SK-N-MC (cell line): ENCODE measurements around the gene IRF4.

Source experiments
- EZH2 ChIP-seq: fragments of 200-600 bp; sonication (generic); IDR thresholded peaks from one replicate; pipeline ENCODE4 v1.6.1; 2017; ENCODE audit warnings: antibody characterized with exemption
- POLR2AphosphoS5 ChIP-seq: IDR thresholded peaks from 2 replicates; pipeline ENCODE4 v1.6.1; 2012; ENCODE audit warnings: mild to moderate bottlenecking, low read depth, low read length, borderline replicate concordance

GRCh38 chr6:350371-350770 lies 41.2 kb upstream of the IRF4 start:
- TF ChIP-seq EZH2: no peak
- TF ChIP-seq POLR2AphosphoS5: no peak
